Heart right ventricle (tissue), 16 donors: ENCODE results near the gene MOSMO. TPM values are rescaled to one million over a fixed set of nuclear protein-coding genes. Genes with fewer than 3 reads are reported as not detected.
"Not testable (repeated sequence)": the region's sequence is repeated elsewhere in the genome, so short reads cannot be mapped to it uniquely, and the experiment has no call there.

Experiments used
- ATAC-seq, 8 donors: fragments of 200-7000 bp; cut with Tn5 transposase; one replicate each; pipeline ENCODE4 v1.9.1; 2020; ENCODE audit warnings: mild to moderate bottlenecking in 8 of 8, moderate library complexity in 8 of 8, moderate number of reproducible peaks in 1 of 8
- DNase-seq, 2 donors: peaks; one replicate each; pipeline ENCODE4 v3.0.0-alpha.2; 2020
- H3K27ac ChIP-seq, 10 donors: fragments of 200-600 bp; sonication (generic) in 2 of 10; one replicate each; pipeline versions ENCODE4 v1.5.0 to v1.8.0; 2020 to 2022; ENCODE audit warnings: mild to moderate bottlenecking in 3 of 10
- H3K27me3 ChIP-seq, 7 donors: fragments of 200-600 bp; one replicate each; pipeline ENCODE4 v1.8.0; 2021 to 2022; ENCODE audit warnings: mild to moderate bottlenecking in 2 of 7
- H3K36me3 ChIP-seq, 9 donors: fragments of 200-600 bp; sonication (generic) in 1 of 9; one replicate each; pipeline versions ENCODE4 v1.5.0 to v1.8.0; 2020 to 2022; ENCODE audit warnings: mild to moderate bottlenecking in 2 of 9
- H3K4me1 ChIP-seq, 9 donors: fragments of 200-600 bp; sonication (generic) in 1 of 9; one replicate each; pipeline versions ENCODE4 v1.5.0 to v1.8.0; 2020 to 2022; ENCODE audit warnings: mild to moderate bottlenecking in 4 of 9
- H3K4me3 ChIP-seq, 10 donors: fragments of 200-600 bp; sonication (generic) in 2 of 10; one replicate each; pipeline versions ENCODE4 v1.5.0 to v1.8.0; 2020 to 2022; ENCODE audit warnings: mild to moderate bottlenecking in 7 of 10, moderate library complexity in 2 of 10
- H3K9me3 ChIP-seq, 11 donors: fragments of 200-600 bp in 10 of 11; sonication (generic) in 2 of 11; one replicate each; pipeline versions ENCODE4 v1.5.0 to v1.8.0; 2013 to 2022; ENCODE audit warnings: mild to moderate bottlenecking in 2 of 11, control low read depth in 1 of 11, moderate library complexity in 1 of 11
- whole genome bisulfite sequencing, 2 donors: extraction: QIAGEN DNeasy Blood & Tissue Kit; methylation state at CpG; one replicate each; pipeline ENCODE4 v1.1.7; 2013; ENCODE audit warnings: inconsistent platforms in 1 of 2; 5-methylcytosine and 5-hydroxymethylcytosine counted together
- intact Hi-C, 10 donors: fragments of 100-400 bp; cut with DNase I; formaldehyde crosslinking; loops; one replicate each; pipeline versions ENCODE4 v1.11.1 to v1.14.2; 2022
- polyA plus RNA-seq, 2 donors: library from polyadenylated mRNA; stranded (reverse); fragments of 200-250 nt; gene quantifications; one replicate each; pipeline ENCODE4 v1.2.3, GENCODE V29; 2013
- total RNA-seq, 10 donors: library from RNA; stranded (reverse); fragmentation: NEBNext Ultra II Directional in 3 of 10; extraction: Animal tissue kit (Norgen Biotek cat#: 25700) in 3 of 10; gene quantifications; one replicate each; pipeline versions ENCODE4 v1.2.1 to v1.2.4, GENCODE V29; 2021 to 2023
- TF ChIP-seq, protein P1 (sequence below), 9 donors: fragments of 200-600 bp; sonication (generic) in 2 of 9; IDR thresholded peaks; one replicate each; pipeline versions ENCODE4 v1.5.0 to v1.8.0; 2021 to 2022; ENCODE audit warnings: antibody characterized with exemption in 9 of 9, mild to moderate bottlenecking in 5 of 9, moderate library complexity in 1 of 9
- donor health status: Arrhythmogenic right ventricular cardiomyopathy.
- donor health status: ischemic (EF 13 %, LVEDD 7.1; RV severe dilation, severe dysfunction).
- donor health status: healthy with polysubstance abuse.
- donor health status: DM: no; HTN: yes; CAD: no.
- donor health status: DM: no; HTN: no; CAD: no.
- donor health status: ischemic (EF 25% LVEDD 6.9; RV normal size, moderate dysfunction).
- donor health status: ischemic (EF 25% LVEDD 5.7; RV mildly dilated, moderate dysfunction).
- donor health status: healthy.
- donor health status: DM: yes; HTN: yes; CAD: no.
- donor health status: Ischemic cardiomyopathy.
- donor health status: ischemic (EF 35%, LVEDD 5.7; RV mildly dilated, moderate dysfunction).
- donor health status: nonischemic (EF 11% LVEDD 7.7; RV severe dilation, severe dysfunction).
- donor health status: DM: yes; HTN: yes; CAD: no.
- donor health status: PGD.
- donor health status: ischemic (EF 29% LVEDD 5.4; RV normal size, mild dysfunction).
- donor health status: nonischemic (EF 23%, LVEDD 6.1; RV moderate dilation, normal function).

Gene MOSMO
- total and polyA plus RNA-seq, 12 donors: 7.5 to 13.0 (median 11.3) TPM

DNA sequence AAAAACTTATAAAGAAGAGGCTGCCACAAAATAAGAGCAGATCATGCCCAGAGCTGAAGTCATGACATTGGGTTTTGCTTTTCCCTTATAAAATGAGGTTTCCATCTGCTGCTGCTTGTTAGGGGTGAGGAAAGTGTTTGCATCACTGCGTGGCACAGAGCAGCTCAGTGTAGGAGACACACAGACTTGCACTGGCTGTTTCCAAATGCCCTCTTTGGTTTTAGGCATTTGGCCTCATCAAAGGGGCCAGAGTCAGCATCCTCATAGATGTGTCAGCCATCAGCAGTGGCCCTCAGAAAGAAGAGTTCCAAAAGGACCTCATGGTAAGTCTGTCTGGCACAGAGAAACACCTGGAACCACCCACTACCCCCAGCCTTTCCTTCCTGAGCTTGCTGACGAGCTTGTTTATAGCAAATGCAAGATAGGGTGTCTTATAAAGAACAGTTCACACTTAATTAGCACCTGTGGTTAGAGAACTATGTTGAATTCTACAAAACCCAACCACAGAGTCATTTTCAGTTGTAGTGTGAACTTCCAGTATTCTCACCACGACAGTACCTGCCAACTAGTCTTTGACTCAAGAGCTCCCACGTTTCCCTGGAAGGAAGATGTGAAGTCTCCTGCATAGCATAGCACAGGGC, 101.5 kb downstream of the MOSMO start:
- WGBS, 2 donors: 36 to 41% methylated on average over 4 of the region's 4 CpGs
- H3K4me1 ChIP-seq: no peaks in the 10 kb centered on the region
- TF ChIP-seq, protein P1, sequence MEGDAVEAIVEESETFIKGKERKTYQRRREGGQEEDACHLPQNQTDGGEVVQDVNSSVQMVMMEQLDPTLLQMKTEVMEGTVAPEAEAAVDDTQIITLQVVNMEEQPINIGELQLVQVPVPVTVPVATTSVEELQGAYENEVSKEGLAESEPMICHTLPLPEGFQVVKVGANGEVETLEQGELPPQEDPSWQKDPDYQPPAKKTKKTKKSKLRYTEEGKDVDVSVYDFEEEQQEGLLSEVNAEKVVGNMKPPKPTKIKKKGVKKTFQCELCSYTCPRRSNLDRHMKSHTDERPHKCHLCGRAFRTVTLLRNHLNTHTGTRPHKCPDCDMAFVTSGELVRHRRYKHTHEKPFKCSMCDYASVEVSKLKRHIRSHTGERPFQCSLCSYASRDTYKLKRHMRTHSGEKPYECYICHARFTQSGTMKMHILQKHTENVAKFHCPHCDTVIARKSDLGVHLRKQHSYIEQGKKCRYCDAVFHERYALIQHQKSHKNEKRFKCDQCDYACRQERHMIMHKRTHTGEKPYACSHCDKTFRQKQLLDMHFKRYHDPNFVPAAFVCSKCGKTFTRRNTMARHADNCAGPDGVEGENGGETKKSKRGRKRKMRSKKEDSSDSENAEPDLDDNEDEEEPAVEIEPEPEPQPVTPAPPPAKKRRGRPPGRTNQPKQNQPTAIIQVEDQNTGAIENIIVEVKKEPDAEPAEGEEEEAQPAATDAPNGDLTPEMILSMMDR (IDR thresholded peaks at IDR 0.05): no peak
- DNase-seq (no peak), ATAC-seq (no peak)
- H3K27me3 ChIP-seq: peaks cover 0 to 9% (median 0%) of the 10 kb centered on the region in 7 donors
- H3K27ac ChIP-seq: no peak overlapping the region
- H3K9me3 ChIP-seq: no peaks in the 10 kb centered on the region
- no peak overlapping the region for H3K4me3 ChIP-seq
- intact Hi-C loops: loop anchor here in 2 of 10 donors (5.0 to 10.0 kb wide), 2 partner anchors 55 to 68 kb away; partner anchors contain the start of gene SDR42E2 (in 1 of the 2)
- H3K36me3 ChIP-seq: no peaks in the 10 kb centered on the region

DNA sequence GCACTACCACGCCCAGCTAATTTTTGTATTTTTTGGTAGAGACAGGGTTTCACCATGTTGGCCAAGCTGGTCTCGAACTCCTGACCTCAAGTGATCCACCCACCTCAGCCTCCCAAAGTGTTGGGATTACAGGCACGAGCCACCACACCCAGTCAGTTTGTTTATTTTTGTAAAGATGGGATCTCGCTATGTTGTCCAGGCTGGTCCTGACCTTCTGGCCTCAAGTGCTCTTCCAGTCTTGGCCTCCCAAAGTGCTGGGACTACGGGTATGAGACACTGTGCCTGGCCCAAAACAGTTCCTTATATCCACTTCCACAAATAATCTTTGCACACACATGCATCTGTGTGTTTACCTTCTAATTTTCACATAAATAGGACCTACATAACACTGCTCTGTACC, 103.7 kb downstream of the MOSMO start:
- 80 to 81% methylated on average over 5 of the region's 5 CpGs for WGBS, 2 donors
- DNase-seq, intact Hi-C loops, H3K9me3 ChIP-seq, H3K36me3 ChIP-seq, H3K4me1 ChIP-seq, H3K4me3 ChIP-seq, H3K27me3 ChIP-seq, H3K27ac ChIP-seq, ATAC-seq: not testable (repeated sequence)

DNA sequence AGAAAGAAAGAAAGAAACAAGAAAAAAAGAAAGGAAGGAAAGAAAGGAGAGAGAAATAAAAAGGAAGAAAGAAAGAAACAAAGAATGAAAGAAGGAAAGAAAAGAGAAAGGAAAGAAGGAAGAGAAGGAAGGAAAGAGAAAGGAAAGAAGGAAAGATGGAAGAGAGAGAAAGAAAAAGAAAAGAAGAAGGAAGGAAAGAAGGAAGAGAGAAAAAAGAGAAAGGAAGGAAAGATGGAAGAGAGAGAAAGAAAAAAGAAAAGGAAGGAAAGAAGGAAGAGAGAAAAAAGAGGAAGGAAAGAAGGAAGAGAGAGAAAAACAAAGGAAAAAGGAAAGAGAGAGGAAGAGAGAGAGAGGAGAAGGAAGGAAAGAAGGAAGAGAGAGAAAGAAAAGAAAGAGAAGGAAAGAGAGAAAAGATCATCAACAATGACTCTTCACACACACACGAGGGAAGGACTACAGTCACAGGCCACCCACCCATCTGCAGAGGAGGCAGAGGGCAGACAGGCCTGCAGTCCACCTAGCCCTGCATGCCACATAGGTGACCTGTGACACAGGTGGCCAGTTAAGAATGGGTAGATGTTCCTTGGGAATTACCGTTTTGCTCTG, 108.3 kb downstream of the MOSMO start:
- no peak overlapping the region for H3K27ac ChIP-seq
- TF ChIP-seq, protein P1 (IDR thresholded peaks at IDR 0.05): no peak
- no peaks in the 10 kb centered on the region for H3K4me1 ChIP-seq
- H3K9me3 ChIP-seq: no peaks in the 10 kb centered on the region
- no peaks in the 10 kb centered on the region for H3K27me3 ChIP-seq
- no peak overlapping the region for H3K4me3 ChIP-seq
- H3K36me3 ChIP-seq: no peaks in the 10 kb centered on the region
- no peak for DNase-seq
- 86 to 88% methylated on average over 2 of the region's 2 CpGs for WGBS, 2 donors
- intact Hi-C loops: no loop called here
- ATAC-seq: no peak

DNA sequence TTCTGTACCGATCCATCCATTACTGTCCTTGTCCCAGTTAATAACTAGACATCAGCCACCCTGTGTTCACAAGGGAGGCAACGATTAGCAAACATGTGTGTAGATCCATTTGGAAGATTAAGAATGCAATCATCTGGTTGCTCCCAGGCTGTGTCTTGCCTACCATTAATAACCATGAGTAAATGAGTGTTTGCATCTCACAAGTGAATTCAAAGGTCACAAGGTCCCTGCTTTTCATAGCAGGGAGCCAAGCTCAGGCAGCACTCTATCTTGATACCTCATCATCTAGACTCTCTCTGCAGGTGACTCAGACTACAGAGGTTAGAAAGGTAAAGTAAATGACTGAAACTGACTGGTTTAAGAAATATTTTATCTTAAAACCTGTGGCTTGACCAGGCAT, 109.7 kb downstream of the MOSMO start:
- H3K27ac ChIP-seq: no peak overlapping the region
- intact Hi-C loops: no loop called here
- ATAC-seq: no peak
- no peak overlapping the region for H3K4me3 ChIP-seq
- H3K4me1 ChIP-seq: no peaks in the 10 kb centered on the region
- DNase-seq: no peak
- H3K9me3 ChIP-seq: no peaks in the 10 kb centered on the region
- H3K27me3 ChIP-seq: no peaks in the 10 kb centered on the region
- 79 to 93% methylated on average over 2 of the region's 2 CpGs for WGBS, 2 donors
- TF ChIP-seq, protein P1 (IDR thresholded peaks at IDR 0.05): no peak
- no peaks in the 10 kb centered on the region for H3K36me3 ChIP-seq

DNA sequence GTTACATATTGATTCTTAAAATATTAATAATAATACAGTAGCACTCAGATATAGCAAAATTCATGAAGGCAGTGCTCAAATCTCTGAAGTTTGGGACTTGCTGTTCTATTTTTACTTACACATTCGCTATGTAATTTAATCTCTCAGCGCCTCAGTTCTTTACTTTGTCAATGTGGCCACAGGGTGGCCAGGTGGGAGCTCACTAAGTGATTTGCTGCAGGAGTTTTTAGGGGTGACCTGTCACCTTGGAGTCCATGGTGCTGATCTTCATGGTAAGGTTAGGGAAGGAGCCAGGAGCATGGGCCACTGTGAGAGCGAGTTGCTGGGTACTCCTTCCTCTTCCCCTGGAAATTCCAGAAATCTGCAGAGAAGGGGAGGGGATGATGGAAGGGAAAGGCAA, 112.5 kb downstream of the MOSMO start:
- ATAC-seq (no peak), DNase-seq (no peak)
- Histone ChIP-seq H3K4me1 (no peaks in the 10 kb centered on the region), H3K27me3 (no peaks in the 10 kb centered on the region), H3K9me3 (no peaks in the 10 kb centered on the region), H3K36me3 (no peaks in the 10 kb centered on the region), H3K27ac (no peak overlapping the region), H3K4me3 (no peak overlapping the region)
- WGBS, 2 donors: 63 to 74% methylated on average over 3 of the region's 3 CpGs
- intact Hi-C loops: no loop called here
- TF ChIP-seq, protein P1 (IDR thresholded peaks at IDR 0.05): no peak
